HK-2 (cell line): Measurements from ENCODE around the gene OR2V2.
"Not testable (repeated sequence)": the region's sequence is repeated elsewhere in the genome, so short reads cannot be mapped to it uniquely, and the experiment has no call there.

Experiments used
- DNase-seq: peaks from one replicate; pipeline ENCODE4 v3.0.0-alpha.2; 2018; ENCODE audit not compliant: unreplicated experiment

The OR2V2 gene, protein sequence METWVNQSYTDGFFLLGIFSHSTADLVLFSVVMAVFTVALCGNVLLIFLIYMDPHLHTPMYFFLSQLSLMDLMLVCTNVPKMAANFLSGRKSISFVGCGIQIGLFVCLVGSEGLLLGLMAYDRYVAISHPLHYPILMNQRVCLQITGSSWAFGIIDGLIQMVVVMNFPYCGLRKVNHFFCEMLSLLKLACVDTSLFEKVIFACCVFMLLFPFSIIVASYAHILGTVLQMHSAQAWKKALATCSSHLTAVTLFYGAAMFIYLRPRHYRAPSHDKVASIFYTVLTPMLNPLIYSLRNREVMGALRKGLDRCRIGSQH

GRCh38 chr5:181146927-181147636 is at the start of gene OR2V2:
Gene OR2V2, plus strand, starts transcription at chr5:181147586. Its CDS starts 7,357 bp downstream, at chr5:181154943.
- DNase-seq = not testable (repeated sequence)

- DNase-seq = not testable (repeated sequence)
These were observed 49.5 kb upstream of the OR2V2 start for GRCh38 chr5:181097759-181098491.

- DNase-seq = no peak
These were observed 48.4 kb upstream of the OR2V2 start for GRCh38 chr5:181098762-181099601.

GRCh38 chr5:181099602-181100086 is 47.7 kb upstream of the OR2V2 start:
- no peak for DNase-seq

DNA sequence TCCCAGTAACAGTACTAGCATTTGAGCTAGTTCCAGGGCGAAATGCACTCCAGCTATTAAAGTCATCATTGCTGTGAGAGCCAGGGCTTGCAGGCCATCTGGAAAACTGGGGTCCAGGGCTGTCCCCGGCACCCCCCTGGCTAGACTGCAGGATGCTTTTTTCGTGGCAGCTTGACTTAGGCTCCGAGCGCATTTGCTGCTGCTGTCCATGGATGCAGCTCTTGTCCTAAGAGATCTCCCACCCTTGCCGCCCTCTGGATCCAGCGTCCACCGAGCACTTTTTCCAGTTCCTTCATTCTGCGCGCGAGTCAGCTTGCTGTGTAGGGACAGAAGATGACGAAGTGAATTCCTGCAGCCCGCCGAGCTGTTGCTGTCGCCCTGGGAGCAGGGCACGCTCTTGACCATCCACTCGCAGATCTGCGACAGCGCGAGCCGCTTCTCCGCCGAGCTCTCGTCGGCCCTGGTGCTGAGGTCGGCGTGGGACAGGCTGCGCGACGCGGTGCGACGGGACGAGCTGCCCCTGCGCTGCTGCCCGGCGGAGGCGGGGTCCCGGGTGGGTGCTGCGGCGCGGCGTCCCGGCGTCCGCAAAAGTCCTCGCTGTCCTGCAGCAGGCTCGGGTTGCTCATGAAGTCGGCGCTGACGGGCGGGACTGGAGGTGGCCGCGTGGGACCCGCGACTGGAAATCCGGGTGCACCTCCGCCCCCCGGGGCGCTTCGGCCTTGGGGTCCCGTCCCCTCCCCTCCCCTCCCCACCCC is 47.1 kb upstream of the OR2V2 start:
- no peak for DNase-seq

DNA sequence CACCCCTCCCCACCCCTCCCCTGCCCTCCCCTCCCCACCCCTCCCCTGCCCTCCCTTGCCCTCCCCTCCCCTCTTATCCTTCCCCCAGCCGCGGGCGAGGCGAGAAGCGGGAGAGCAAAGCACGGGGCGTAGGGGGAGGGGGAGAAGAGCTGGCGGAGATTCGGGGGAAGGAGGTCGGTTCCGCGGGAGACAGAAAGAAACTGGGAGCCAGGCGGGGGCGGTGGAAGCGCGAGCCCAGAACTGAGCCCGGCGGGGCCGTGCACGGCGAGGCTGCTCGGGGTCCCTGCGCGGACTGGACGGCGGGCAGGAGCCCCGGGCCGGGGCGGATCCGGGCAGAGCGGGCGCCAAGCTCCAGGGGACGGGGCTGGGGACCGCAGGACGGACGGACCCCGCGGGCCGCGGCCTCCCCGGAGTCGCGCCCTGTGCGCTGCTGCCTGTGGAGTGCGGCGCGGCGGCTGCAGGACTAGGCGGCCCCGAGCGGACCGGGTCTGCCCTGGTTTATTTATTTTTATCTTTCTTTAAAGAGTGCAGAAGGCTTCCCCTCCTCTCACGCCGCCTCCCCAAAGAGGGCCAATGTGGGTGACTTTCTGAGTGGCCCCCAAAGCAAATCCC is 46.2 kb upstream of the OR2V2 start:
- DNase-seq = not testable (repeated sequence)

- not testable (repeated sequence) for DNase-seq
These were observed 45.3 kb upstream of the OR2V2 start for GRCh38 chr5:181101930-181102674.

DNA sequence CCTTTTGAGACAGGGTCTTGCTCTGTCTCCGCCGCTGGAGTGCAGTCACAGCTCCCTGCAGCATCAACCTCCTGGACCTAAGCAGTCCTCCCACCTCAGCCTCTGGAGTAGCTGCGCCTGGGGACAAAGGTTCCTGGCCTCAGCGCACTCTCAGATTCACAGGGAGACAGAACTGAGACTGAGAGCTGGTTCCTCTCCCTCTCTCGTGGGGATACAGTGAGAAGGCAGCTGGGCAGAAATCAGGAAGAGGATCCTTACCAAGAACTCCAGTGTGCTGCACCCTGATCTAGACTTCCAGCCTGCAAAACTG is 43.2 kb upstream of the OR2V2 start:
- not testable (repeated sequence) for DNase-seq

DNA sequence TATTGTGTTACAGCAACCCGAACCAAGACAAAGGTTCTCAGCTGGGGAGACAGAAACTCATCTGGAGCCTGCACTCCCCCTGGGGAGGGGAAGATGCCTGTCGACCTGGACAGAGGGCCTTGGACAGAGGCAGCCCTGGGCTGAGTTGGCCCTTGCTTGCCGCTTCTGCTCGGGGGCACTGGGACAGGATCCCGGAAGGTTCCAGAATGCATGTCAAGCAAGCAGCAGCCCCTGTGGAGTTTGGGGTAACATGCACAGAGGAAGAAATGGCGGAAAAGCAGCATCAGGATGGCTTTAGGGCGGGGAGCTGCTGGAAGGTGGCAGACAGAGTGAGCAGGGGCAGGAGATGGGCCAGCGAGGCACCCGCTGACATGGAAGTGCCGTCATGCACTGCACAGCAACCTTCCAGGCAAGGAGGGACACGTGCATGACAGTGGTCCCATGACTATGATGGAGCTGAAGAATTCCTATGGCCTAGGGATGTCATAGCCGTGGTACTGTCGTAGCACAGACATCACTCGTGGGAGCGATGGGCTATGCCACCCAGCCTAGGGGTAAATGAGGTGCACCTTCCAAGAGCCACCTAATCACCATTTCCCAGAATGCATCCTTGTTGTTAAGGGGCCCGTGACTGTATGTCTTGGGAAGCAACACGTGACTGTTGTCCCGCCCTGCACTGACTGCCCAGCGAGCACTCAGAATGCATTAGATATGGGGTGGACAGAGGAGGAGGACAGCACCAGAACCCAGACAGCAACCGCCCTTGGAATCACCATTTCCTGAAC is 42.6 kb upstream of the OR2V2 start:
- not testable (repeated sequence) for DNase-seq

GRCh38 chr5:181105391-181106025 is 41.9 kb upstream of the OR2V2 start:
- no peak for DNase-seq

DNA sequence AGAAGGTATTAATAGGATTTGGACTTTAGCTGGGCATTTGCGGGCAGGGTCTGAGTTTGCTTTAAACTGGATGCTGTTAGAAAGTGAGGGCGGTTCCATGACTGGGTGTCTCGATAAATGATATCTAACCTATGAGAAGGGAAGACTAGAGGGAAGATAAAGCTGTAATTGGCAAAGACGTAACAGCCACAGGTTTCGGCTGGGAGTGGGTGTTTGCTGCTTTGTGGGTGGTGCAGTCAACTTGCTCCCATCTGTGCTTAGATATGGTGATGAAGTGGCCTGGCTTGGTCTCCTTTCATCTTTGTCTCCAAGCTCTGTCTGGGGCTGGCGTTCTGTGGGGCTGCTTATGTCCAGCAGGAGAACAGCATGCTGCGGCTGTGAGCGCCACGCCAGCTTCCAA is 39.7 kb upstream of the OR2V2 start:
- DNase-seq = no peak

DNA sequence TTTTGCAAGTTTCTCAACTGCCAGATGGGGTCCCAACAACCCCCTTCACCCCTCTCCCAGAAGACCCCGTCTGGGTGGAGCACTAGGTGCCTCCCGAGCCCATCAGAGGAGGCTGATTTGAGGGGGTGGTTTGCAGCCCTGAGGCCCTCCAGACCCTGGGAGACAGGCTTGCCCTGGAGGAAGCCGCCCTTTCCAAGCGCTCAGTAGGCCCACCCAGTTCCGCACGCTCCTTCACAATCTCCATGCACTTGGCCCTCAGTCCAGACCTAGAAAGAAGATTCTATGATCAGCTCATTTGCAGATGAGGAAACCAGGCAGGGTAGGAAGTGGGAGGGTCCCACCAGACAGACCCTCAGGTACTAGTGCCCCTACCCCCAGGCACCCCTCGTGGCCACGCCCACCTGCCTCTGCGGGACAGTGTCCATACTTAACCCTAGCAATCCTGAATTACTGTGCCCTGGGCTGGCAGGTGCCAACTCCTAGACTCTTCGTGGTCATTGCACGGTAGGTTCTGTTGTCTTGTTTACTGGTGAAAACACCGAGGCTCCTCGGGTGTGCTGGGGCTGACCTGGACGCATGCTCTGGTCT is 38.7 kb upstream of the OR2V2 start:
- DNase-seq = no peak

DNA sequence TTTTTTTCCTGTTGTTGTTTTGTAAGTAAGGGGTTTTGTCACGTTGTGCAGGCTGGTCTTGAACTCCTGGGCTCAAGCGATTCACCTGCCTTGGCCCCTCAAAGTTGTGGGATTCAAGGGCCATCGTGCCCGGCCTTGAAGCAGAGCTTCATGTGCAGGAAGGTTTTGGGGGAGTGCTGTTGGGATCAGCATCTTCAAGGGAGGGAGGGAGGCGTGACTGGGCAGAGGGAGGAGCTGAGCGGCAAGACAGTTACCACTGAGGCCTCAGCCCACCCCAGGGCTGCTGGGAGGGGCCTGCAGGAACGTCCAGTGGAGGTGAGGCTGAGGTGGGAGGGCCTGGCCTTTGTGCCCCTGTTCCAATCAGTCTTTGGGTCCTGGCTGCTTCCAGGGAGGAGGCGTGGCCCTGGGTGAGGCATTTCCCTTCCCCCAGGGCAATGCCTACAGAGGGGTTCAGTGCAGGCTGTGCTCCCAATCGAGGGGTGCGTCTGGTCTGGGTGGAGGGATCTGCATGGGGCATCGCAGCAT is 37.8 kb upstream of the OR2V2 start:
- DNase-seq = no peak

GRCh38 chr5:181111010-181111409 is 36.4 kb upstream of the OR2V2 start:
- no peak for DNase-seq

DNA sequence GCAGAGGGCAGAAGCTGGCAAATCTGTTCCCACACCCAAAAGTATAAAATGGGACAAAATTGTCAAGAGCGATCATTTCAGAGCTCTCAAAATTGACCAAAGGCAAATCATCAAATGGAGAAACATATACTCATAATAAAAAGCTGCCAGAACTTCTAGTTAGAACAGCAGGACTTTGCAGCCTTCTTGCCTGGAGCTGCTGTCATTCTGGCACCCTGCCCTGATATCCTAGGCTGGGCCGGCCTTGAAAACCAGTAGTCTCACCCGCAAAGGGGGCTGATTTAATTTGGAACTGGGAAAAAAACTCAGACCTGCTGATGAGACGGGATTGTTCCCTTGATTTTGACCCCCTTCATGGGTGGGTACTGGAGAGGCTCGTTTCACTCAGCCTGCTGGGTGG is 34.9 kb upstream of the OR2V2 start:
- DNase-seq = no peak

DNA sequence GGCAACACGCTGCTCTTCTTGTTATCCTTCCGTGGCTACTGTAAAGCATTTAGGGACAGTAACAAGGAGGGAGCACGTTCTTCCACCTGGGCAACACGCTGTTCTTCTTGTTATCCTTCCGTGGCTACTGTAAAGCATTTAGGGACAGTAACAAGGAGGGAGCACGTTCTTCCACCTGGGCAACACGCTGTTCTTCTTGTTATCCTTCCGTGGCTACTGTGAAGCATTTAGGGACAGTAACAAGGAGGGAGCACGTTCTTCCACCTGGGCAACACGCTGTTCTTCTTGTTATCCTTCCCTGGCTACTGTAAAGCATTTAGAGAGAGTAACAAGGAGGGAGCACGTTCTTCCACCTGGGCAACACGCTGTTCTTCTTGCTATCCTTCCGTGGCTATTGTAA is 33.8 kb upstream of the OR2V2 start:
- not testable (repeated sequence) for DNase-seq

DNA sequence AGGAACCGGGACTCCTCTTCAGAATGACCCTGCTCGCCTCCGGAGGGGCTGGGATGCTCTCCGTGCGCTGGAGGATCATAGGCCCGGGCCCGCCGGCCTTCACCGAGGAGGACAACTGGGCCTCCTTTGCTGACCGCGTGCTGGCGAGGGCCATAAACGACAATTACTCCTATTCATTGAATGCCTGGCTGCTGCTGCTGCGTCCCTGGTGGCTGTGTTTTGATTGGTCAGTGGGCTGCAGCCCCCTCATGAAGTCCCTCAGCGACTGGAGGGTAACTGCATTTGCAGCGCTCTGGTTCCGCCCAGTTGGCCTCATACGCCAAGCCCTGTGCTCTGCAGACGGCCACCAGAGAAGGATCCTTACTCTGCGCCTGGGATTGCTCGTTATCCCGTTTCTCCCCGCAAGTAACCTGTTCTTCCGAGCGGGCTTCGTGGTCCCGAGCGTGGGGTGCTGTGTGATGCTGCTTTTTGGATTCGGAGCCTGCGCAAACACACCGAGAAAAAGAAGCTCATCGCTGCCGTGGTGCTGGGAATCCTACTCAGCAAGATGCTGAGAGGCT is 33.0 kb upstream of the OR2V2 start:
- no peak for DNase-seq
